Left lung (tissue), 10 donors: ENCODE results near the gene TRIM3. TPM values are rescaled to one million over a fixed set of nuclear protein-coding genes. Genes with fewer than 3 reads are reported as not detected.

ENCODE experiments used
- ATAC-seq: fragments of 200-7000 bp; cut with Tn5 transposase; one replicate; pipeline ENCODE4 v1.9.1; 2020; ENCODE audit warnings: moderate library complexity
- DNase-seq, 4 donors: peaks; one replicate each; pipeline ENCODE4 v3.0.0-alpha.2; 2013 to 2020
- H3K27ac ChIP-seq, 2 donors: fragments of 200-600 bp; sonication (generic) in 1 of 2; one replicate each; pipeline versions ENCODE4 v1.5.0 to v1.8.0; 2020 to 2021
- H3K27me3 ChIP-seq, 2 donors: fragments of 200-600 bp; sonication (generic) in 1 of 2; one replicate each; pipeline versions ENCODE4 v1.5.0 to v1.8.0; 2020 to 2021
- H3K36me3 ChIP-seq, 2 donors: fragments of 200-600 bp; sonication (generic) in 1 of 2; one replicate each; pipeline versions ENCODE4 v1.5.0 to v1.8.0; 2020 to 2021
- H3K4me1 ChIP-seq, 2 donors: fragments of 200-600 bp; one replicate each; pipeline ENCODE4 v1.8.0; 2021
- H3K4me3 ChIP-seq, 2 donors: fragments of 200-600 bp; sonication (generic) in 1 of 2; one replicate each; pipeline versions ENCODE4 v1.5.0 to v1.8.0; 2020 to 2021; ENCODE audit warnings: mild to moderate bottlenecking in 1 of 2
- H3K9me3 ChIP-seq, 2 donors: fragments of 200-600 bp; sonication (generic) in 1 of 2; one replicate each; pipeline versions ENCODE4 v1.5.0 to v1.8.0; 2020 to 2021
- intact Hi-C, 2 donors: fragments of 100-400 bp; cut with DNase I; formaldehyde crosslinking; loops; one replicate each; pipeline versions ENCODE4 v1.11.2 to v1.14.2; 2022
- polyA plus RNA-seq, 6 donors: library from polyadenylated mRNA; unstranded; fragments of 120-200 nt; gene quantifications; one replicate each; pipeline ENCODE4 v1.2.1, GENCODE V29; 2013; ENCODE audit not compliant: insufficient read length in 6 of 6
- total RNA-seq, 2 donors: library from RNA; stranded (reverse); fragmentation: NEBNext Ultra II Directional; extraction: Animal tissue kit (Norgen Biotek cat#: 25700); gene quantifications; one replicate each; pipeline ENCODE4 v1.2.1, GENCODE V29; 2021
- TF ChIP-seq, protein P1 (sequence below), 2 donors: fragments of 200-600 bp; sonication (generic) in 1 of 2; IDR thresholded peaks; one replicate each; pipeline versions ENCODE4 v1.5.0 to v1.8.0; 2021; ENCODE audit warnings: antibody characterized with exemption in 2 of 2
- donor health status: DM: no; HTN: yes; CAD: no.
- donor health status: DM: no; HTN: no; CAD: no.

The TRIM3 gene
- total and polyA plus RNA-seq, 8 donors, result 20.6 to 35.5 (median 24.5) TPM

DNA sequence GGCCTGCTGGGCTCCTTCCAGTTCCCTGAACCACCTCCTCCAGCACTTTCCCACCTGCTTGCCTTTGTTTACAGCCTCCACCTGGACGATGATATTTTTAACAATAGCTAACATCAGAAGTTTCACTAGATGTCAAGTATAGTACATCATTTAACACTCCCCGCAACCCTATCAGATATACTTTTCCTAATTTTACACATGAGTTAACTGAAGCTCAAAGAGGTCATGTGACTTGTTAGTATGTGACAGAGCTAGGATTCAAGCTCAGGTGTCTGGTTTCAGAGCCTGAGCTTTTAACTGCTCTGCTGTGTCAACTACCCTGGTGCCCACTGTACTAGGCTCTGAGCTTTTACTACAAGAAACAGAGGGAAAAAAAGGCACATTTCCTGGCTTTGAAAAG, 18.7 kb downstream of the TRIM3 start:
- Histone ChIP-seq H3K4me1 (no peaks in the 10 kb centered on the region), H3K27ac (no peak overlapping the region), H3K4me3 (no peak overlapping the region), H3K9me3 (no peaks in the 10 kb centered on the region), H3K27me3 (no peaks in the 10 kb centered on the region), H3K36me3 (peaks cover 0 to 92% of the 10 kb centered on the region in 2 donors)
- TF ChIP-seq, protein P1, sequence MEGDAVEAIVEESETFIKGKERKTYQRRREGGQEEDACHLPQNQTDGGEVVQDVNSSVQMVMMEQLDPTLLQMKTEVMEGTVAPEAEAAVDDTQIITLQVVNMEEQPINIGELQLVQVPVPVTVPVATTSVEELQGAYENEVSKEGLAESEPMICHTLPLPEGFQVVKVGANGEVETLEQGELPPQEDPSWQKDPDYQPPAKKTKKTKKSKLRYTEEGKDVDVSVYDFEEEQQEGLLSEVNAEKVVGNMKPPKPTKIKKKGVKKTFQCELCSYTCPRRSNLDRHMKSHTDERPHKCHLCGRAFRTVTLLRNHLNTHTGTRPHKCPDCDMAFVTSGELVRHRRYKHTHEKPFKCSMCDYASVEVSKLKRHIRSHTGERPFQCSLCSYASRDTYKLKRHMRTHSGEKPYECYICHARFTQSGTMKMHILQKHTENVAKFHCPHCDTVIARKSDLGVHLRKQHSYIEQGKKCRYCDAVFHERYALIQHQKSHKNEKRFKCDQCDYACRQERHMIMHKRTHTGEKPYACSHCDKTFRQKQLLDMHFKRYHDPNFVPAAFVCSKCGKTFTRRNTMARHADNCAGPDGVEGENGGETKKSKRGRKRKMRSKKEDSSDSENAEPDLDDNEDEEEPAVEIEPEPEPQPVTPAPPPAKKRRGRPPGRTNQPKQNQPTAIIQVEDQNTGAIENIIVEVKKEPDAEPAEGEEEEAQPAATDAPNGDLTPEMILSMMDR (IDR thresholded peaks at IDR 0.05), result no peak
- intact Hi-C loops, result no loop called here
- ATAC-seq (no peak), DNase-seq (no peak)

DNA sequence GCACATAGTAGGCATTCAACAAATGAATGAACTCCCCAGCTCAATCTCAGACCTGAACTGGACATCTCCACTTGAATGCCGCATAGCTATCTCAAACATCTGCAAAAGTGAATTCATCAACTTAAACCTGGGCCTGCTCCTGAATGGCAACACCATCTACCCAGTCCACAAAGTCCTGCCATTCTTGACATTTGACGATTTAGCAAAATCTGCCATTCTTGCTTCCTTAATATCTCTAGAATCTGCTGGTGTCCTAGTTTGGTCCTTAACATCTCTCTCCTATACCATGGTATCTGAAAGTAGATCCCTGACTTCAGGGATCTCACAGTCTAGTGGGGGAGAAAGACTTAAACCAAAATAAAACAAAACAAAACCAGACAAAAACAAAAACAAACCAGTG, 20.6 kb downstream of the TRIM3 start:
- H3K4me1 ChIP-seq, result no peaks in the 10 kb centered on the region
- no peaks in the 10 kb centered on the region for H3K9me3 ChIP-seq
- TF ChIP-seq, protein P1 (IDR thresholded peaks at IDR 0.05), result no peak
- H3K4me3 ChIP-seq, result no peak overlapping the region
- no peak for DNase-seq
- H3K27ac ChIP-seq, result no peak overlapping the region
- peaks cover 0 to 95% of the 10 kb centered on the region in 2 donors for H3K36me3 ChIP-seq
- intact Hi-C loops, result no loop called here
- no peaks in the 10 kb centered on the region for H3K27me3 ChIP-seq
- no peak for ATAC-seq

DNA sequence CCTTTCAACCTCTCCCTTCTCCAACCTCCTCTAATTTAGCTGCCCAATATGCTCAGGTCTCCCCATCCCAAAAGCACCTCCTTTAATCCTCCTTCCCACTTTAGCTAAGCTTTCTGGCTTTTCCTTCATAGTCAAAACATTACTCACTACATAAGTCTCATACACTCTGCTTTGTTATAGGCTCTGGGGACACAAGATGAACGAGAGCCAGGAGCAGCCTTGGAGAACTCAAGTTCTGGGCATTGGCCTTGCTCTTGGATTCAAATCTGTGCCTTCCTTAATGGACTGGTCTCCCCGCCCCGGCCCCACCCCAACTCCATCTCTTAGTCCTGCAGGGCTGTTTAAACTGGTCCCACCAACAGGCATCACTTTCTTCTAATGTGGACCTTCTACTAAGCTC, 21.5 kb downstream of the TRIM3 start:
- no peak overlapping the region for H3K27ac ChIP-seq
- H3K4me1 ChIP-seq, result no peaks in the 10 kb centered on the region
- no peak for DNase-seq
- H3K36me3 ChIP-seq, result peaks cover 0 to 90% of the 10 kb centered on the region in 2 donors
- intact Hi-C loops, result no loop called here
- TF ChIP-seq, protein P1 (IDR thresholded peaks at IDR 0.05), result no peak
- no peaks in the 10 kb centered on the region for H3K9me3 ChIP-seq
- no peak for ATAC-seq
- H3K4me3 ChIP-seq, result no peak overlapping the region
- no peaks in the 10 kb centered on the region for H3K27me3 ChIP-seq

DNA sequence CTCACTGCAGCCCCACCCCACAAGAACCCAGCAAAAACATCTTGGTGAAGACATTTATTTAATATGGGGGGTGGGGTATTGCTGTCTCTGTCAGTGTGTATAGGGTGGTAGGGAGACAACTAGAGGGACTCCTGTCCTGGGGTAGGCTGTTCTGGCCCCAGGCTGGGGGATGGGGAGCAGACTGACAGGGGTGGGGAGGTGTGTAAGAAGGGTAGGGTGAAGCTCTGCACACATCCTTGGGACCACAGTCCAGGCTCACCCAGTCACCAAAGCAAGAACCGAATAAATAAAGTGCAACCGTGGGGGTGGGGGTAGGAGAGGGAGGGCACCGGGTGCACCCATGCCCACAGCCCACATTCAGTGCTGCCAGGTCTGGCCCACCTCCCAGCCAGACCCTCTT, 25.2 kb downstream of the TRIM3 start:
- H3K9me3 ChIP-seq, result no peaks in the 10 kb centered on the region
- no peaks in the 10 kb centered on the region for H3K27me3 ChIP-seq
- TF ChIP-seq, protein P1 (IDR thresholded peaks at IDR 0.05), result no peak
- ATAC-seq, result no peak
- H3K36me3 ChIP-seq, result peaks cover 0 to 54% of the 10 kb centered on the region in 2 donors
- DNase-seq, result no peak
- intact Hi-C loops, result no loop called here
- H3K4me1 ChIP-seq, result no peaks in the 10 kb centered on the region
- H3K27ac ChIP-seq, result no peak overlapping the region
- H3K4me3 ChIP-seq, result no peak overlapping the region

DNA sequence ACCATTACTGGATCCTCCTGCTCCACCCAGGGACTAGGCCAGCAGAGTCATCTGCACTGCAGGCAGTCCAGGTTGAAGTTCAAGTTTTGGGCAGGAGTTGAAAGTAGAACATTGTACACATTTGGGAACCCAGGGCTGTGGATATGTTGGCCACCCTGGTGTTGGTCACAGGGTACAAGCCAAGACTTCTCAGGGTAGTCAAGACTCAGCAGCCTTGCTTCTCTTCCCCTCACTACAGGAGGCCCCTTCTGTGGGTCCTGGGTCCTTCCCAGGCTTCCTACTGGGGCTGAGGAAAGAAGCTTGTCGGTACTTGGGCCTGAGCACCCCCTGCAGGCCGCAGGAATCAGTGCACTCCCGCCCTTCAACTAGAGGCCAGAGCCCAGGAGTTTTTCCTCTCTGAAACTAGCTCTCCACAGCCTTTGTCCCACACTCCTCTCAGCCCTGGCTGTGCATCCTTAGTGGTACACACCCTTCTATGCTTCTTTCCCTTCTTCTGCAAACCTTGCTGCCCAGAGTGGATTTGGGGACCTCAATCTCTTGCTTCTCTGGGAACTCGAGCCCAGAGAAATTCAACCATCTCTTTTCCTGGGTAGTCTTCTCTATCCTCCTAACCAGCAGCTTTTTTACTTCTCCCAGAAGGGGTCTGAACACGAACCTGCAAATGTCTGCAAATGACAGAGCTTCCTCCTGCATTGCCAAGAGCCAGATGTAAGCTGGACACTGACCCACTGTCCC, 30.3 kb downstream of the TRIM3 start:
- intact Hi-C loops, result loop anchor here in 1 of 2 donors (5.0 kb wide), 1 partner anchor 61 kb away; no protein-coding TSS in a partner anchor

More for the DNA sequence above, 30.3 kb downstream of the TRIM3 start:
- Histone ChIP-seq H3K4me1 (no peaks in the 10 kb centered on the region), H3K4me3 (no peak overlapping the region), H3K9me3 (no peaks in the 10 kb centered on the region), H3K36me3 (peaks cover 0 to 5% of the 10 kb centered on the region in 2 donors), H3K27ac (no peak overlapping the region), H3K27me3 (no peaks in the 10 kb centered on the region)
- ATAC-seq (peak; percentile 90), DNase-seq (peak; percentile 22 to 81 (median 54))
- TF ChIP-seq, protein P1 (IDR thresholded peaks at IDR 0.05), result peak; percentile 82 to 88
